ENCODE measurements around the gene CUX1. TPM values are rescaled to one million over a fixed set of nuclear protein-coding genes. Genes with fewer than 3 reads are reported as not detected.
"Not testable (repeated sequence)": the region's sequence is repeated elsewhere in the genome, so short reads cannot be mapped to it uniquely, and the experiment has no call there.

Gene CUX1
- polyA plus RNA-seq, 10 donors: 32.2 to 51.8 (median 40.3) TPM

DNA sequence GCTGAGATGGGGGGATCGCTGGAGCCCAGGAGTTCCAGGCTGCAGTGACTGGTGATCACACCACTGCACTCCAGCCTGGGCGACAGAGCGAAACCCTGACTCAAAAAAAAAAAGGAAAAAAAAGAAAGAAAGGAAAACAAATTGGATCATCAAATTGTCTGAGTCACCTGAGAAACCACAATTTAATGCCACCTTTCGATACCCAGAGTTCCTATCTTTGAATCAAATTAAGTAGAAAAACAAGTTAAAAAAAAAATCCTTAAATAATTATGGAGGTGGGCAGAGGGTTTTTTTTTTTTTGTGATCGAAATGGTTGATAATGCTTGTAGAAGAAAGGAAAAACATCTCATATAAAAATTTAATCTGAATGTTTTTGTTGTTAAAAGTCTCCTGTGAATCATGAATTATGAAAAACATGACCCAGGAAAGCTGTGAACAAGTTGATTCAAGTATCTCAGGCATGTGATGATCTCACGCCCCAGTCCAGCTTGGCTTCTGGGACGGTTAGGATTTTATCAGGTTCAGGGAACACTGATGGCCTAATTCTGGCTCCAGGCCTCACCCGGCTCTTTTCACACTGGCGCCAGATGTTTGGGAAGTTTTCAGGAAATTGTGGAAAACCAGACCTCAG lies 25.3 kb upstream of the CUX1 start:
- peak; percentile 42 to 66 (median 49) for DNase-seq

DNA sequence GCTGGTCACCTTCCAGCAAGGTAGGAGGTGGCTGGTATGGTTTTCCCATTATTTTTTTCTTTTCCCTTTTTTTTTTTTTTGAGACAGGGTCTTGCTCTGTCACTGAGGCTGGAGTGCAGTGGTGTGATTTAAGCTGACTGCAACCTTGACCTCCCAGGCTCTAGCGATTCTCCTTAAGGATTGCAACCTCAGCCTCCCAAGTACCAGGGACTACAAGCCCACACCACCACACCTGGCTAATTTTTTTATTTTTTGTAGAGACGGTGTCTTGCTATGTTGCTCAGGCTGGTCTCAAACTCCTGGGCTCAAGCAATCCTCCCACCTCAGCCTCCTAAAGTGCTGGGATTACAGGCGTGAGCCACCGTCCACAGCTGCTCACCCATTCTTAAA lies 24.7 kb upstream of the CUX1 start:
- not testable (repeated sequence) for DNase-seq

GRCh38 chr7:101795461-101795860 lies 22.0 kb upstream of the CUX1 start:
- DNase-seq: no peak

DNA sequence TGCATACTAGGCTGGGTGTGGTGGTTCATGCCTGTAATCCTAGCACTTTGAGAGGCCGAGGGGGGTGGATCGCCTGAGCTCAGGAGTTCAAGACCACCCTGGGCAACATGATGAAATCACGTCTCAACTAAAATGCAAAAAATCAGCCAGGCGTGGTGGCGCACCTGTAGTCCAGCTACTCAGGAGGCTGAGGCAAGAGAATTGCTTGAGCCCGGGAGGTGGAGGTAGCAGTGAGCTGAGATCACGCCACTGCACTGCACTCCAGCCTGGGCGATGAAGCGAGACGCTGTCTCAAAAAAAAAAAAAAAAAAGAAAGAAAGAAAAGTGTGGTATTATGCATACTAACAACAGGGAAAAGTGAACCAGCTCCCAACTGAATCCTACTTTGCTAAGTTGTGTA lies 19.3 kb upstream of the CUX1 start:
- DNase-seq: not testable (repeated sequence)

DNA sequence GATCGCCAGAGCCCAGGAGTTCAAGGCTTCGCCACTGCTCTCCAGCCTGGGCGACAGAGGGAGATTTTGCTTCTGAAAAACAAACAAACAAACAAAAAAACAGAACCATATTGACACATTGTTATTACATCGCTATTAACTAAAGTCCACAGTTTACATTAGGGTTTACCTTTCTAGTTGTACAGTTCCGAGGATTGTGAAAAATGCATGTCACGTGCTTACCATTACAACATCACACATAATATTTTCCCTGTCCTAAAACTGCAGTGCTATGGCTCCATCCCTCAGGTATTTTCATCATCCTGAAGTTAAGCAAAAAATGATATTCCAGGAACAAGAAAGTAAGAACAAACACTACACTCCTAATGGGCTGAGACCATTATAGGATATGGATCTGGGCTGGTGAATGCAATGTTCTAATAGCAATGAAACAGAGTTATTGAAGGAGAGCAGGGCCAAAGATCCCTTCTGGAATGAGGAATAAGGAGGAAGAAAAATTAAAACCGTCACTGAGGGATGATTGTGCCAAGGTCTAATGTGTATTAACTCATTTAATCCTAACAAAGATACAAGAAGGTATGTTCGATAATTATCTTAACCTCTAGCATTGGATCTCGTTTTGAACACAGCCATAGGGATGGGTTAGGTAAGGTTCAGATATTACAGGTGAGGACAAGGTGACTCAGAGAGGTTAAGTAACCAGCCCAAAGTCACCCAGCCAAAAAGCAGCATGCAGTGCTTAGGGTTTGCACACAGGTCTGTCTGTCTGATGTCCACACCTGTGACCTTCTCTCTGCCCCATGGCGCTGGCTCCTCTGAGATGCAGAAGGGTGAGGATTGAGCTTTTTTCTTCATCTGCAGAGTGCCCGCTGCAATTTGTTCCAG lies 14.0 kb upstream of the CUX1 start:
- no peak for DNase-seq

DNA sequence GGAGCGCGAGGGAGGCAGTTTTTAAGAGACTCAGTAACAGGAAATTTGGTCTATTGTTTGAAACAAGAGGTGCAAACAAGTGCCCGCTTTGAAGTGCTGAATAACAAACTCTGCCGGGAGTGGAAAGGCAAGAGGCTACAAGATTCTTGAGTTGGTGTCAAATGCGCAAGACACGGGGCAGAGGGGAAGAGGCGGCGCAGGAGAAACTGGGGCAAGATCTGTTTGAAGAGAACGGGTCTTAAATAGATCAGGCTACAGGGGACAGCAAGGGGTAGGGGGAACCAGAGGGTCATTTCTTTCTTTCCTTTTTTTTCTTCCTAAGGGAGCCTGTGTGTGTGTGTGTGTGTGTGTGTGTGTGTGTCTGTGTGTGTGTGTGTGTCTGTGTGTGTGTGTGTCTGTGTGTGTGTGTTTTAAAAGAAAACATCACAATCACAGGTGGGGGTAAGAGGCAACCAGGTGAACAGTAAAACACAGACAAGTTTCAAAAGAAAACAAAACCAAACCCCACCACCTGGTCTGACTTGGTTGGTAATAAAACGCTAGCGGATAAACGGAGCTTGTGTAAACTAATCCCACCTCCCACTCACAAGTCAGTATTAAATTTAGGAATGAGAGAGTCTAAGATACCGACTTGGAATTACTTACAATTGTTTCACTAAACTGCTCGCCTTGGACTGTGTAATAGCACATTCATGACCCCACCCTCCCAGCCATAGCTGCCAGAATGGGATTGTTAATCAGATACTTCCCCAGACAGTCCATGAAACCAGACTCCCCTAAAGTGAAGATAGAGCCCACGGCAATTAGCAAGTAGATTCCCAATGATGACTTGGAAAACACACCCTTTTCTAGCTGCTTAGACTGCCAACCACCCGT lies 13.1 kb upstream of the CUX1 start:
- DNase-seq: no peak

GRCh38 chr7:101804967-101805366 lies 12.5 kb upstream of the CUX1 start:
- DNase-seq: no peak

- DNase-seq: no peak
Observed at GRCh38 chr7:101812595-101812994, 4.8 kb upstream of the CUX1 start.

DNA sequence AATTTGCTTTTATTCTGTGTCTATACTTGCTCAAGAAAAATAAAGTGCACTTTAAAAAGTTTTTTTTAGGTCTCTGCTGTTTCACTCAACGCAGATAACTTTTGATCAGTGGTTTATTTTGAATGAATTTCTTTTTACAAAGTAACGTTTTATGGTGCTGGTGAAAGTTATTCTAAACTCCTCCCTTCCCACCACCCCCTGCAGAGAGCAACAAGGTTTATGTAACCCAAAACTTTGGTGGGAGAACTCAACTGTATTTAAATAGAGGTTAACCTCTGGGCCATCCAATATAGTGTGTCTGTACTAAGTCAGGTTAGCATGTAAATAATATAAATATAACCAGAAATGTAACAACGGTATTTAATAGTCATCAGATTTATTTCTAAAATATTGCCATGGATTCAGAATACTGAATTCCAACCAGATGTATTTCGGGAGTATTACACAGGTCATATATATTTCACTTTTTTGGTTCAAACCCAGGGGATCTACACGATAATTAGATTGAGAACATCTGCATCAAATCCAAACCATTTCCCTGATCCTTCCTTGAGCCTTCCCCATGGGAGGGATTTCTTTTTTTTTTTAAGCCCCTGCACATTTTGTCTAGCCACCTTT lies 3.9 kb upstream of the CUX1 start:
- no peak for DNase-seq

DNA sequence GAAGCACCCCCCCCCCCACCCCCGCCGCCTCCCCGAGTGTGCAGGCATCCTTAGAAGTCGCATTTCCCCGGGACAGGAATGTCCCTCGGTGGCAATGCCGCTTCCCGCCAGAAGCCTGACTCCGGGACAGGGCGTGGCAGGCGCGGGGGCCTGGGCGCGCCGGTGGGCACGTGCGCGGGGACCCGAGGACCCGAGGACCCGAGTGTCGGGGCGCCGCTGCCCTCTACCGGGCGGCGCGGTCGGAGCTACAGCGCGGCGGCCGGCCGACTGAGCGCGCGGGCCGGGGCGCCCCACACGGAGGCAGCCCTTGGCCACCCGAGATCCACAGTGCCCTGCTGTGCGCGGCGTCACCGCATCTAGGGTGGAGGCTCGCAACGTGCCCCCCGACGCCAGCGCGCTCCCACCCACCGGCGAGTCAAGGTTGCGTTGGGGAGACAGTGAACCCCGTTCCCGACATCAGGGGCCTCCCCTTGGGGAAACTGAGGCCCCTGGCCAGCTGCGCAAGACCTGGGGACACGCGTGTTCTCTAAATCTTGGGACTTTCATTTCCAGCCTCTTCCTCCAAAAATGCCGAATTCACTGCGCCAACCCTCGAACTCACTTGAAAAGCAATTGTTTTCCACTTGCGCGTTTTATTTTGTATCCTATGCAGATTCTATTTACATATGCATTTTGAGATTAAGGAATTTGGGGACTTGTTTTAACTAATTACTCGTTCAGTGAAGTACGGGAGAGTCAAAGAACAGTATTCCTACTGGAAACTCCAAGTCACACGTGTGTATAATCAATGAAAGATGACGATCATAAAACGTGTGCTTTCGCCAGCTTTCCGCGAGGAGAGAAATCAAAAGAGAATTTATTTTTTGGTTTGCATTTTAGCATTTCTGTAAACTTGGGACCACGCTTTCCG lies 3.1 kb upstream of the CUX1 start:
- peak in 2 of 3 donors; percentile 48 to 76 for DNase-seq

- peak in 2 of 3 donors; percentile 65 to 71 for DNase-seq
Observed at GRCh38 chr7:101814991-101815825, 2.2 kb upstream of the CUX1 start.

DNA sequence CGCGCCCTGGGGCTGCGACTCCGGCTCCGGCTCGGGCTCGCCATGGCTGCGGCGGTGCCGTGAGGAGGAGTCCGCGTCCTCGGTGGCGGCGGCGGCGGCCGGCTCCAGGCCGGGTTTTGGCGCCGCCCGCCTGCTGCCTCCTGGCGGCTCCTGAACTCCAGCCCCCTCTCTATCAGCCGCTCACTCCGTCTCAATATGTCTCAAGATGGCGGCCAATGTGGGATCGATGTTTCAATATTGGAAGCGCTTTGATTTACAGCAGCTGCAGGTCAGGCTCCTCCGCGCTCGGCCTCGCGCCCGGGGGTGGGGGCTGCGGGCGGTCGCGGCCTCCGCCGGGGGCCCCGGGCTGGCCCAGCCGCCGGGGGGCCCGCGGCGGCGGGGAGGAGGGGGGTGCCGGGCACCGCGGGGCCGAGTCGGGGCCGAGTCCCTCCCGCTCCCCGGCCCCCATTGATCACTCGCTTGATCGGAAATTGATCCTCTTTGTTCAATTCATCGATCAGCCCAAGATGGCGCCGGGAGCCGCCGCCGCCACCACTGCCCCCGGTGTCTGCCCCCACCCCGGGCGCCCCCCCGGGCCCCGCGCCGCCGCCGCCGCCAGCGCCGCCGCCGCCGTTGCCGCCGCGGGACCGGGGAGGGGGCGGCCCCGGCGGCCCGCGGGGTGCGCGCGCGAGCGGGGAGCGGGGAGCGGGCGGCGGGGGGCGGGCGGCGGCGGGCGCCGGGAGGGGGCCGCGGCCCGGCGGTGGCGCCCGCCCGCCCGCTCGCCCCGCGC lies 1.4 kb upstream of the CUX1 start:
- DNase-seq: peak; percentile 74 to 90 (median 83)

DNA sequence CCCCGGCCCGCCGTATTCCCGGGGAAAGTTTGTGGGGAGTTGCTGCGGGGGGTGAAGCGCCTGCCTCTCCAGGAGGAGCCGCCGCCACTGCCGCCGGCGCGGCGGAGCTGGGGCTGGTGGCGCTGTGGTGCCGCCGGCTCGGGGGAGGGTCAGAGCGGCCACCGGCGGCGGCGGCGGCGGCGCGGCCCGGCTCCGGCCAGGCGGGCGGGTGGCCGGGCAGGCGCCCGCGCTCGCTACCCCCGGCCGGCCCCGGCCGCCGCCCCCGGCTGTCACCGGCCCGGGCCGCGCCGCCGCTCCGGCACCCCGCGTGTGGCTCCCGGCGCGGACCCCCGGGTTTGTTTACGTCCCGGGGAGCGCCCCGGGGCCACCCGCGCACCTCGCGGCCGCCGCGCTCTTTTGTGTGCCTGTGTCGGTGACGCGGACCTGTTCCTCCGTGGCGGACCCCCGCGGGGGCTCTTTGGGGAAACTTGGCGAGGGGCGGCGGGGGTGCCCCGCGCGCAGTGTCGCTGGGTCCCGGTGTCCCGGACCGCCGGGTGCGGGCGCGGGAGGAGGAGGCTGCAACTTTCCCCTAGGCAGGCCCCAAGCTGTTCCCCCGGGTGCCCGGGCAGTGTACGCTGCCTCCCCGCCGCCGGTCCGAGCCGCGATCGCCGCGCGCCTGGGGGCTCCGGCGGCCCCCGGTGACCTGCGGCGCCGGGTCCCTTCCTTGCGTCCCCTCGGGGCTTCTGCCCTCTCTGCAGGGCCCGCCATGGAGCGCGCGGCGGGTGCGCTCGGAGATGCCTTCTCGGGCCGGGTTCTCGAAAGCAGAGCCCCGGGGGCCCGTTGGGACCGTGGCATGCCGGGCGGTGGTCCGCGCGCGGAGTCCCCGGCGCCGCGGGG lies 593 bp upstream of the CUX1 start:
- peak in 2 of 3 donors; percentile 45 to 60 for DNase-seq

DNA sequence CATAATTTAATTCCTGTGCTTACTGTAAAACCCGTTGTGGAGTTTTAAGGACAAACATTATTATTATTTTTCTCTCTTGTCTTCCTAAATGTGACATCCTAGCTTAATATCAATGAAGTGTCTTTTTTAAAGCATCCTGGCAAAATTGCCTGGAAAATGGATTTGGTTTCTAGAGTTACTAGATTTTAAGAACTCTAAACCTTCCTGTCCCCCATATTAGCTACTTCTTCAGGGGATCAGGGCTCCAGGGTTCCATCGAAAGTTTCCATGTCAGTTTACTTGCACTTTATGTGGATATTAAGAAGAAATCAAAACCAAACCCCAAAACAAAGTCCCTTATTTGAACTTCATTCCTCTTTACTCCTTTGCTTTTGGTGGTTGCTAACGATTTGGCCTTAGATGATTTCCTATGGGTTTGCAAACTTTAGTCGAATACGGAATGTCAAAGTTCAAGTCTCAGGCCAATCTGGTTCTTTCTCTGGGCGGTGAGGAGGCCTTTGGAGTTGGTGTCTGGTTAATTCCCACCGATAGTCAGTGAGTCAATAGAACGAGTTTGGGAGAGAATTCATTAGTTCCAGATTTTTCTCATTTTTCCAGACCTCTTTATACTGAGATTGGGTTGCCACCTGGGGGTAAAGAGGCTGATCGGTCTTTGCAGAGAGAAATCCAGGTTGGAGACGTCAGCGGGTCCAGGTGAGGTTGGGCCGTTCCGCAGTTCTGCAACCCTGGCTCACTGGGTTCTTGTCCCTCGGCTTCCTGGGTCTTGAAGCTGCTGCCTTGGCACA lies 1.1 kb downstream of the CUX1 start:
- DNase-seq: peak in 1 of 3 donors; percentile 33

DNA sequence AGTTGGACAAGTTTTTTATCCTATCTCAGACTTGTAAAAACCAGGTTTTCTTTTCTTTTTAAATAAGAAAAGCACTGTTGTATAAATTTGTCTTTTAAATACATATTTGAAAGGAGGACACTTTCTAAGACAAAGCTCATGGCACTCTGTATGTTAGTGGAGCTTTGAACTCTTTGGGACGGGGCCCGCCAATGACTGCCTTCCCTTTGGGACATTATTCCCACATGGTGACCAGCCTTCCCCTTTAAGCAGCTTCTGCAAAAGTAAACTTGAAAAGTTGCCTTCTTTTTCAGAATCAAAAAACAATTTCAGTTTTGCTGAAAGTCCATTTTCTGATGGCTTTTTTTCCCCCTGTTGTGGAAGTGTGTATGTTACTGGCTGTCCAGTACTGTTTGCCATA lies 1.8 kb downstream of the CUX1 start:
- DNase-seq: no peak

DNA sequence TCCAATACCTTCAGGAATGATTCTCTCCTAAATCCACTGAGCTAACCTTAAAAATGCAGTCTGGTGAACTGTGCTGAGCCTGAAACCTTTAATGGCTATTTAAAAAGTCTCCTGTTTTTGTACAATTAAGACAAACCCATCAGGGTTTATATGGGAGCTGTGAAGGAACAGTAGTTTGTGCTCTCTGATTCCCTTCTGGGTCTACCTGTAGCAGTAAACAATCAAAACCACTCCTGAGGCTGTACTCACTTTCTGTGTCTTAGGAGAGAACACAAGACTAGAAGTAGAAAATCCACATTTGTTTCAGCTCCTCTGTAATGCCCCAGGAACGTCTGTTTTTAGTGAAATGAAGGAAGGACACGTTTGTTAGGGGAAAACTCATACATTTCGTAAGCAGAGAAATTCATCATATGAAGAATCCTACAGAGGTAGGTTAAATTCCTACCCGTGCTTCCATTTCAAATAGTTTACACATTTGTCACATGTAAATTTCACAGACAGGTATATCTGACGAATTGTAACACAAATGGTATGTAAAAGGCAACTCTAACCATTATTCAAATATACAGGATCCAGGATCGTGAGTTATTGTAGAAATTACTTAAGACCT lies 2.6 kb downstream of the CUX1 start:
- no peak for DNase-seq

DNA sequence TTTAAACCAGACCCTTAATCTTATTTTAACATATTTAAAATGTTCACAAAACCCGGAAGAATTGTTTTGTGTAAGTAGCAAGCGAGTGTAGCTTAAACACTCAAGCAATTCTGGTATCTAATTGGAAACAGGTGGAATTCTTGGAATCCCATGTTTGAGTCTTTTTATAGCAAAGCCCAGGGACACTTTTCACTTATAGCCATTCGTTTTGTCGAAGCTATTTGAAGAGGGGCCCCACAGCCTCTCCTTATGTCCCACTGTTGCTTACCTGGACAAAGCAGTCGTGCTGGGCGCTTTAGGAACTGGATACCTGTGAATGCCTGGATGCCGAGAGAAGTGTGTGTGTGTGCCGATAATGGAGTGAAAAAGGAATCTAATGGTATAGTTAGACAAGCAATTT lies 3.3 kb downstream of the CUX1 start:
- peak; percentile 55 to 67 (median 56) for DNase-seq

All from muscle of back (tissue), 11 donors.